ENCODE results near the gene FALEC.

Gene FALEC

GRCh38 chr1:150548324-150548631 lies 32.7 kb downstream of the FALEC start:
- no peak for DNase-seq

GRCh38 chr1:150548632-150549495 lies 33.3 kb downstream of the FALEC start, which contains the start of gene ADAMTSL4:
Gene ADAMTSL4 (plus strand): TSS chr1:150549408. CDS start chr1:150552289, 2,881 bp downstream.
- no peak for DNase-seq

DNA sequence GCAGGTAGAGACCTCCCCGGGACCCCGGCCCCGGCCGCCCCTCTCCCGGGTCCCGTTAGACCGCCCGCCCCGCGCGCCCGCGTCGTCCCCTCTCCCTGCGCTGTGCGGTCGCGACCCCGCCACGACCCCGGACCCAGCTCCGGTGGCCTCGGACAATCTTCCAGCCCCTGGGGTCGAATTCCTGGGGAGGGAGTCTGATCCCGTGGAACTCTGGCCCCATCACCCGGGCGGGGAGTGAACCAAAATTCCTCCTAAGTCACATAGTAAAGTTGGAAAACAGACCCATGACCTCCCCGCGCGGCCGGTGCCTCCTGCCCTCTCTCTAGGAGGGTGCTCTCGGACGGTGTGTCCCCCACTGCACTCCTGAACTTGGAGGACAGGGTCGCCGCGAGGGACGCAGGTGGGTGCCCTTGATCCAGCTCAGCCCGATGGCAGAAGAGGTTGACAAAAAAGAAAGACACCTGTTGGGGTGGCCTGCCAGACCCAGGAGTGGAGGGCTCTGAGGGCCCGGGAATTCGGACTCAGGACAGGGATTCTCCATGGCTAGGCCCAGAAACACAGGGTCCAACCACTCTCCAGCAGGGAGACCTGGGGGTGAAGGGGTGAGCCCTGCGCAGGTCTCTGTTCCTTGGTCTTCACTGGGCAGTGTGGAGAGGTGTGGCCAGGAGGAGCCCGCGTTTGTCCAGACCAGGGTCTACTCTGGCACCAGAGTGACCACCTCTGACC lies 34.1 kb downstream of the FALEC start:
- DNase-seq: no peak

DNA sequence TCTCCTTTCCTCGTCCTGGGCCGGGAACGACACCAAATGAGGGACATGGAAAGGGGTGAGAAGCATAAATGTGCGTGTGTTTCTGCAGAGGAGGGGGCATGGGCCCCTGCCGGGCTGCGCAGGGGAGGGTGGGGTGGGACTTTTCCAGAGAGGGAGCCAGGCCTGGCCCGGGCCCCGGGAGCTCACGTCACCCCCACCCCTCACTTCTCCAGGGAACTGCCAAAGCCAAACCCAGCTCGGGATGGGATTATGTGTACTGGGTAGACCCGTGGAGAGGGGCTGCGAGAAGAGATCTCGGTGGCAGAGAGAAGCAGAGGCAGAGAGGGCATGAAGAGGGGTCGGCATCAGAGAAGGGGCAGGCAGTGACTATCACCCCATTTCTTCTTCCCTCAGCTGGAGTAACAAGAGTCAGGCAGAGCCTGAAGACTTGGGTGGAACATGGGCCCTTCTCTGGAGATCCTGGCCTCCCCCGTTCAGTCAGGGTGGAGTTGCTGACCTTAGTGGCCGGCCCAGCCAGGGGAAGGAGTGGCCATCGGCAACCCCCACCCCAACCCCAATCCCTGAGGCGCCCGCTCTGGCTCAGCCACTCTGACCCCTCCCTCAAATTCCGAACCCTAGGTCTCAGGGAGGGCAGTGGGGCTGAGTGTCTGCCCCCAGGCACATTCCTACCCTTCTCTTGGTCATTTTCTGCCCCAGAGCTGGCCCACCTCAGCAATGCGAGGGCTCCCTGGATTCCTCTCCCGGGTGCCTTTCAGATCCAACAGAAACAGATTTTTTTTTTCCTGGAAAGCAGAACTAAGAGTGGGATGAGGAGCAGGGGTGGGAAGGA lies 34.9 kb downstream of the FALEC start:
- no peak for DNase-seq

GRCh38 chr1:150551051-150551783 lies 35.7 kb downstream of the FALEC start:
- no peak for DNase-seq

DNA sequence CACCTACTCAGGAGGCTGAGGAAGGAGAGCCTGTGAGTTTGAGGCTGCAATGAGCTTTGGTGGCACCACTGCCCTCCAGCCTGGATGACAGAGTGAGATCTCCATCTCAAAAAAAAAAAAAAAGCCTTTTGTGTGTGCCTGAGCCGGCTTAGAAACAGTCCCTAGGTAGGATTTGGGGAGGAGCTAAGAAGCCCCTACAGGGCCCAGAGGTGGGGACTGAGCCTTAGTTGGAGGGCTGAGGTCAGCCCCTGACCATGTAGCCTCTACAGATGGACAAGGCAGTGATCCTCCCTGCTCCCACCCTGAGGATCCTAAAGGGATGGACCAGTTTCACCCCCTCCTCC lies 36.2 kb downstream of the FALEC start:
- DNase-seq: no peak

GRCh38 chr1:150552128-150552910 lies 36.8 kb downstream of the FALEC start:
- DNase-seq: no peak

- no peak for DNase-seq
Measured at GRCh38 chr1:150552911-150553289, 37.3 kb downstream of the FALEC start.

GRCh38 chr1:150553392-150554085 lies 38.0 kb downstream of the FALEC start:
- no peak for DNase-seq

- DNase-seq: no peak
Measured at GRCh38 chr1:150554086-150554452, 38.5 kb downstream of the FALEC start.

GRCh38 chr1:150555198-150555970 lies 39.8 kb downstream of the FALEC start:
- DNase-seq: no peak

- no peak for DNase-seq
Measured at GRCh38 chr1:150555971-150556865, 40.7 kb downstream of the FALEC start.

DNA sequence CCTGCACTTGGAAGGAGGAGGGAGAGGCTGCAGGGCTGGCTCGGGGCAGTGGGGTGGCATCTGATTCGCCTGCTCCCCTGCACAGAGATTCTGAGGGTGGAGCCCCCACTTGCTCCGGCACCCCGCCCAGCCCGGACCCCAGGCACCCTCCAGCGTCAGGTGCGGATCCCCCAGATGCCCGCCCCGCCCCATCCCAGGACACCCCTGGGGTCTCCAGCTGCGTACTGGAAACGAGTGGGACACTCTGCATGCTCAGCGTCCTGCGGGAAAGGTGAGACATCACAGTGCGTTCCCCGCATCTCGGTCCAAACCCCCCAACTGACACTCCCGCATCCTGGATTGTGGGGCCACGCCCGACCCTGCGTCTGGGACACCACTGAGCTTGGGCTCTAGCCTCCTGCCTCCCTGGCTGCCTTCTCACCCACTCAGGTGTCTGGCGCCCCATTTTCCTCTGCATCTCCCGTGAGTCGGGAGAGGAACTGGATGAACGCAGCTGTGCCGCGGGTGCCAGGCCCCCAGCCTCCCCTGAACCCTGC lies 41.6 kb downstream of the FALEC start:
- no peak for DNase-seq

DNA sequence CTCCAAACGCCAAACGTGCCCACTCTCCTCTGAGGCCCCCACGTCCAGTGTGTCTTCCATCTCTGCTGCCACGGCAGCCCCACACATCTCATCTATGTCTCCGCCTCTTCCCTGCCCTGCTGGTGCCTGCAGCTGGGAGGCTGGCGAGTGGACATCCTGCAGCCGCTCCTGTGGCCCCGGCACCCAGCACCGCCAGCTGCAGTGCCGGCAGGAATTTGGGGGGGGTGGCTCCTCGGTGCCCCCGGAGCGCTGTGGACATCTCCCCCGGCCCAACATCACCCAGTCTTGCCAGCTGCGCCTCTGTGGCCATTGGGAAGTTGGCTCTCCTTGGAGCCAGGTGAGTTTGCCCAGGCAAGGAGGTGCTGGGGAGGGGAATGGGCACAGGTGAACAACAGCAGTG lies 42.3 kb downstream of the FALEC start:
- DNase-seq: no peak

DNA sequence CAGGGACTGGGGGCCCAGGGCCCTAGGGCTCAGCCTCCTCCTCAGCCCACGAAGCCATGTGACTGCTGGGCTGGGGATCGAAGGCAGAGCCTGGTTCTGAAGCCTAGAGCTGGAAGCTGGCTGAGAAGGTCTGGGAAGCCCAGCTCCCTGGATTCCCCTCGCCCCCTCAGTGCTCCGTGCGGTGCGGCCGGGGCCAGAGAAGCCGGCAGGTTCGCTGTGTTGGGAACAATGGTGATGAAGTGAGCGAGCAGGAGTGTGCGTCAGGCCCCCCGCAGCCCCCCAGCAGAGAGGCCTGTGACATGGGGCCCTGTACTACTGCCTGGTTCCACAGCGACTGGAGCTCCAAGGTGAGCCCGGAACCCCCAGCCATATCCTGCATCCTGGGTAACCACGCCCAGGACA lies 42.8 kb downstream of the FALEC start:
- DNase-seq: no peak

DNA sequence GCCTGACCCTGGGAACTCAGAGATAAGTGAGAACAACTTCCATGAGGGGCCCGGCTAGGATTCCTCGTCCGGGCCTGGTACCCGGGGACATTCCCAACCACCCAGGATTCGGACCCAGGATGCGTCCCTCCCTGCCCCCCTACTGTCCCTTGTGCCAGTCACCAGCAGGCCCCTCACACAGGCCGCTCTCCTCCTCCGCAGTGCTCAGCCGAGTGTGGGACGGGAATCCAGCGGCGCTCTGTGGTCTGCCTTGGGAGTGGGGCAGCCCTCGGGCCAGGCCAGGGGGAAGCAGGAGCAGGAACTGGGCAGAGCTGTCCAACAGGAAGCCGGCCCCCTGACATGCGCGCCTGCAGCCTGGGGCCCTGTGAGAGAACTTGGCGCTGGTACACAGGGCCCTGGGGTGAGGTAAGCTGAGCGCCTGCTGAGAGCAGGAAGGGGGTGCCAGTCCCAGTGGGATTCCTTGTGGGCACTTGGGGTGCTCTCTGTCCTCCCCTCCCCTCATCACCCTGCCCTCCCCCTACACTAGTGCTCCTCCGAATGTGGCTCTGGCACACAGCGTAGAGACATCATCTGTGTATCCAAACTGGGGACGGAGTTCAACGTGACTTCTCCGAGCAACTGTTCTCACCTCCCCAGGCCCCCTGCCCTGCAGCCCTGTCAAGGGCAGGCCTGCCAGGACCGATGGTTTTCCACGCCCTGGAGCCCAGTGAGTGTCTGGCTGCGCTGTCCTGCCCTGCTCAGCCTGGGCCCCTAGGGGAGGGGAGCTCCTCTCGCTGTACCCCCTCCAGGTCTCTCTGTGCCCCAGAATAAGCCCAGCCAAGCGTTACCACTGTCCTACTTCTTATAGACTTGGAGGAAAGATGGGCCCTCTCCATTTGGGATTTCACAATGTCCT lies 43.5 kb downstream of the FALEC start:
- DNase-seq: no peak

GRCh38 chr1:150559656-150560010 lies 44.1 kb downstream of the FALEC start:
- no peak for DNase-seq

GRCh38 chr1:150560011-150560438 lies 44.5 kb downstream of the FALEC start:
- peak; percentile 54 for DNase-seq

Measured in NCI-H1048 (cell line).